Psoas muscle (tissue), 8 donors: ENCODE measurements around the gene SLC25A20. TPM values are rescaled to one million over a fixed set of nuclear protein-coding genes. Genes with fewer than 3 reads are reported as not detected.
A peak's percentile ranks its signal among the peaks of the same experiment; 100 is the strongest.

Experiments used
- ATAC-seq, 4 donors: fragments of 200-7000 bp; cut with Tn5 transposase; one replicate each; pipeline ENCODE4 v1.9.1; 2020; ENCODE audit warnings: moderate library complexity in 3 of 4, mild to moderate bottlenecking in 2 of 4
- DNase-seq, 2 donors: peaks; one replicate each; pipeline ENCODE4 v3.0.0-alpha.2; 2020
- H3K27ac ChIP-seq: fragments of 200-600 bp; one replicate; pipeline ENCODE4 v1.8.0; 2022
- H3K27me3 ChIP-seq, 3 donors: fragments of 200-600 bp in 1 of 3; one replicate each; pipeline versions ENCODE4 v1.6.1 to v1.8.0; 2013 to 2022; ENCODE audit warnings: low read length in 2 of 3, mild to moderate bottlenecking in 2 of 3, moderate library complexity in 1 of 3; ENCODE audit not compliant: insufficient read depth in 3 of 3
- H3K36me3 ChIP-seq, 2 donors: fragments of 200-600 bp in 1 of 2; one replicate each; pipeline versions ENCODE4 v1.6.1 to v1.8.0; 2013 to 2022; ENCODE audit warnings: low read depth in 1 of 2, mild to moderate bottlenecking in 1 of 2, moderate library complexity in 1 of 2; ENCODE audit not compliant: insufficient read depth in 1 of 2
- H3K4me1 ChIP-seq: fragments of 200-600 bp; one replicate; pipeline ENCODE4 v1.8.0; 2022
- H3K4me3 ChIP-seq: fragments of 200-600 bp; one replicate; pipeline ENCODE4 v1.8.0; 2022; ENCODE audit warnings: mild to moderate bottlenecking
- H3K9me3 ChIP-seq: fragments of 200-600 bp; one replicate; pipeline ENCODE4 v1.8.0; 2022
- WGBS, 3 donors: extraction: QIAGEN DNeasy Blood & Tissue Kit; methylation state at CpG; one replicate each; pipeline versions ENCODE4 v1.1.6 to v1.1.7; 2013; 5-methylcytosine and 5-hydroxymethylcytosine counted together
- intact Hi-C, 2 donors: fragments of 100-400 bp; cut with DNase I; formaldehyde crosslinking; loops; one replicate each; pipeline versions ENCODE4 v1.11.0 to v1.14.2; 2022
- polyA plus RNA-seq, 3 donors: library from polyadenylated mRNA; stranded (reverse); fragments of 200-250 nt; gene quantifications; one replicate each; pipeline ENCODE4 v1.2.3, GENCODE V29; 2013
- total RNA-seq, 4 donors: library from RNA; stranded (reverse); fragmentation: NEBNext Ultra II Directional in 2 of 4; extraction: Animal tissue kit (Norgen Biotek cat#: 25700) in 2 of 4; gene quantifications; one replicate each; pipeline versions ENCODE4 v1.2.1 to v1.2.4, GENCODE V29; 2021 to 2023
- TF ChIP-seq, protein P1 (sequence below): fragments of 200-600 bp; IDR thresholded peaks from one replicate; pipeline ENCODE4 v1.8.0; 2022; ENCODE audit warnings: antibody characterized with exemption
- donor health status: healthy with polysubstance abuse.
- donor health status: DM: no; HTN: no; CAD: no; lungs with moderate emphysema.
- donor health status: Bipolar disorder and iron deficiency.
- donor health status: healthy.
- donor health status: DM: yes; HTN: yes; CAD: no.
- donor health status: DM: no; HTN: no; CAD: no.
- donor health status: DM: no; HTN: no; CAD: no.
- donor health status: DM: yes; HTN: yes; CAD: no.

The SLC25A20 gene
- total and polyA plus RNA-seq, 7 donors: 31.3 to 94.8 (median 48.5) TPM

DNA sequence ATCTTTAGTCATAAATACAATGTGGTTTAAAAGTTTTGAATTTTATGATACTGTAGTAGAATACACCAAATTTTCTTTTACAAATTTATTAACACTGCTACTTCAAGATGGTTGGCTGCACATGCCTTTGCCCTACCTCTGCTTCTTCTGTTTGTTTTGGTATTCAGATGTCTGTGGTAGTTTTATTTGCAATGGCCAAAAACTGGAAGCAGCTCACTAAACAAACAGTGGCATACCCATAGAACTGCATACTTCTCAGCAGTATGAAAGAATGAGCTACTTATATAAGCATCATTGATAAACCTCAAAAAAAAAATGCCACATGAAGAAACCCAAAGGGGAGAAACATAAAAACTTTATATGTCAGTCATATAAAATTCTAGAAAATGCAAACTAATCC lies 39.5 kb upstream of the SLC25A20 start:
- intact Hi-C loops: no loop called here
- no peaks in the 10 kb centered on the region for H3K27me3 ChIP-seq
- ATAC-seq (no peak), DNase-seq (no peak)
- TF ChIP-seq, protein P1, sequence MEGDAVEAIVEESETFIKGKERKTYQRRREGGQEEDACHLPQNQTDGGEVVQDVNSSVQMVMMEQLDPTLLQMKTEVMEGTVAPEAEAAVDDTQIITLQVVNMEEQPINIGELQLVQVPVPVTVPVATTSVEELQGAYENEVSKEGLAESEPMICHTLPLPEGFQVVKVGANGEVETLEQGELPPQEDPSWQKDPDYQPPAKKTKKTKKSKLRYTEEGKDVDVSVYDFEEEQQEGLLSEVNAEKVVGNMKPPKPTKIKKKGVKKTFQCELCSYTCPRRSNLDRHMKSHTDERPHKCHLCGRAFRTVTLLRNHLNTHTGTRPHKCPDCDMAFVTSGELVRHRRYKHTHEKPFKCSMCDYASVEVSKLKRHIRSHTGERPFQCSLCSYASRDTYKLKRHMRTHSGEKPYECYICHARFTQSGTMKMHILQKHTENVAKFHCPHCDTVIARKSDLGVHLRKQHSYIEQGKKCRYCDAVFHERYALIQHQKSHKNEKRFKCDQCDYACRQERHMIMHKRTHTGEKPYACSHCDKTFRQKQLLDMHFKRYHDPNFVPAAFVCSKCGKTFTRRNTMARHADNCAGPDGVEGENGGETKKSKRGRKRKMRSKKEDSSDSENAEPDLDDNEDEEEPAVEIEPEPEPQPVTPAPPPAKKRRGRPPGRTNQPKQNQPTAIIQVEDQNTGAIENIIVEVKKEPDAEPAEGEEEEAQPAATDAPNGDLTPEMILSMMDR: no peak
- no peaks in the 10 kb centered on the region for H3K9me3 ChIP-seq
- H3K27ac ChIP-seq: no peak overlapping the region
- H3K36me3 ChIP-seq: peaks cover 0 to 22% of the 10 kb centered on the region in 2 donors
- no peak overlapping the region for H3K4me3 ChIP-seq
- peaks cover 46% of the 10 kb centered on the region for H3K4me1 ChIP-seq

- 83 to 91% (median 89%) methylated on average over 4 of the region's 4 CpGs for WGBS, 3 donors
- TF ChIP-seq, protein P1: no peak
- DNase-seq: no peak
- Histone ChIP-seq H3K4me3 (peak overlapping the region; percentile 57), H3K27ac (peak overlapping the region; percentile 87), H3K36me3 (peaks cover 0 to 21% of the 10 kb centered on the region in 2 donors), H3K4me1 (peaks cover 54% of the 10 kb centered on the region), H3K9me3 (no peaks in the 10 kb centered on the region), H3K27me3 (no peaks in the 10 kb centered on the region)
- intact Hi-C loops: no loop called here
- ATAC-seq: no peak
Observed at GRCh38 chr3:48935530-48935929, 36.8 kb upstream of the SLC25A20 start.

DNA sequence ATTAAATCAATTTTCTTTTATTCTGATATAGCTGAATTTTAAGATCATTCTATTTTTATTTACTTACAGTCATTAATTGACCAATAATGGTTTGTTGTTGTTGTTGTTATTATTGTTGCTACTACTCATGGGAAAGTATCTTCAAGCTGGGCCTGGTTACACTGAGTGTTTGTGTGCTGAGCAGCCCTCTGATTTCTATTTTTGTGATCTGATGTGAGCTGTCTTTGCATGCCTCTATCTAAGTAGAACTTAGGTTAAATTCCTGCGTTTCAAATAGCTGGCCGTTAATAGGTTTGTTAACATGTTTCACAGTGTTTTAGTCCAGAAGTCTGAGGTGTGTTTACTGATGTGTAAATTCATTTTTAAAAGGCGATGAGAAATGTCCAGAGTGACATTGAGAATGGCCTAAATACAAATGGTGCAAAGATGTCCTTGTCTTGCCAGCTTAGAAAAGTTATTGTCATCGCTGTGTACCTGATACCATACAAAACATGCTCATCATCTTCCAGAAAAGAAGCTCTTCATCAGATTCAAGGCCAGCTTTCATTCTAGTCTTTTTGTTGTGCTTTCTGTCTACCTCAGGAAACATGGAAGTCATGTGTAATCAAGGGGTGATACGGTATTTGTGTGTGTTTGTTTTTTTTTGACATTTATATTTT lies 35.8 kb upstream of the SLC25A20 start:
- 42 to 44% (median 42%) methylated on average over 5 of the region's 5 CpGs for WGBS, 3 donors
- no peak for DNase-seq
- H3K4me1 ChIP-seq: peaks cover 65% of the 10 kb centered on the region
- H3K36me3 ChIP-seq: peaks cover 0 to 31% of the 10 kb centered on the region in 2 donors
- peak overlapping the region; percentile 87 for H3K27ac ChIP-seq
- peak overlapping the region; percentile 57 for H3K4me3 ChIP-seq
- intact Hi-C loops: no loop called here
- H3K27me3 ChIP-seq: no peaks in the 10 kb centered on the region
- no peaks in the 10 kb centered on the region for H3K9me3 ChIP-seq
- ATAC-seq: peak; percentile 90 to 93 (median 92)
- TF ChIP-seq, protein P1: no peak

DNA sequence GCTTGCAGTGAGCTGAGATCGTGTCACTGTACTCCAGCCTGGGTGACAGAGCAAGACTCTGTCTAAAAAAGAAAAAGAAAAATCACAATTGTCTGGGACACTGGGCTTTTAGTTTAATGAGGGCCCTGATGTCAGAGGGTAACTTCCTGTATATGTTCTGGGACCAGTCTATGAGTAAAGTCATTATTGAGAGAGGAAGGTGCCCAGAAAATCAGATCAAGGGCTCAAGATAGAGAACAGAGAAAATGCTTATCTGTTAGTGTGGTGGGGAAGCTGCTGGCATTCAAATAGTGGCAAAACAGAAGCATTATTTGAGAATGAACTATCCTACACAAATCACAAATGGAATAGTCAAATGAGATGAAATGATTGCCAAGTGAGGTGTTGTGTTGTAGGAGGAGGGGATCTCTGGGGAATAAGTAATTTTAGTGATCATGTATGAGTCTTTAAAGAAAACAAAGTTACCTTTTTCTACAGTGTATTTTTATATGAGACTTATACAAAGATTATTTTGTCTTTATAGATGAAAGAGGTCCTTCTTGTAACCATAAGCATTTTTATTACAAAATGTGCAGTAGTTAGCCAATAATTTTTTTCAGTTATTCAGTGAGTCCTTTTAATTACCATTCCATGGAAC lies 33.4 kb upstream of the SLC25A20 start:
- 39 to 75% (median 62%) methylated on average over 1 of the region's 1 CpG for WGBS, 3 donors
- peaks cover 78% of the 10 kb centered on the region for H3K4me1 ChIP-seq
- TF ChIP-seq, protein P1: no peak

More for the DNA sequence above, 33.4 kb upstream of the SLC25A20 start:
- intact Hi-C loops: no loop called here
- Histone ChIP-seq H3K27ac (peak overlapping the region; percentile 87), H3K4me3 (no peak overlapping the region), H3K36me3 (peaks cover 1 to 47% of the 10 kb centered on the region in 2 donors), H3K27me3 (no peaks in the 10 kb centered on the region), H3K9me3 (no peaks in the 10 kb centered on the region)
- no peak for DNase-seq
- ATAC-seq: no peak
